ENCODE measurements around the gene ARSG.
"Not testable (repeated sequence)": the region's sequence is repeated elsewhere in the genome, so short reads cannot be mapped to it uniquely, and the experiment has no call there.

ARSG gene

GRCh38 chr17:68397108-68397536 is 105.8 kb downstream of the ARSG start:
- no peak for DNase-seq (ENCODE audit: low read depth)

- no peak for DNase-seq (ENCODE audit: low read depth)
Measured at GRCh38 chr17:68398691-68399637, 107.7 kb downstream of the ARSG start.

DNA sequence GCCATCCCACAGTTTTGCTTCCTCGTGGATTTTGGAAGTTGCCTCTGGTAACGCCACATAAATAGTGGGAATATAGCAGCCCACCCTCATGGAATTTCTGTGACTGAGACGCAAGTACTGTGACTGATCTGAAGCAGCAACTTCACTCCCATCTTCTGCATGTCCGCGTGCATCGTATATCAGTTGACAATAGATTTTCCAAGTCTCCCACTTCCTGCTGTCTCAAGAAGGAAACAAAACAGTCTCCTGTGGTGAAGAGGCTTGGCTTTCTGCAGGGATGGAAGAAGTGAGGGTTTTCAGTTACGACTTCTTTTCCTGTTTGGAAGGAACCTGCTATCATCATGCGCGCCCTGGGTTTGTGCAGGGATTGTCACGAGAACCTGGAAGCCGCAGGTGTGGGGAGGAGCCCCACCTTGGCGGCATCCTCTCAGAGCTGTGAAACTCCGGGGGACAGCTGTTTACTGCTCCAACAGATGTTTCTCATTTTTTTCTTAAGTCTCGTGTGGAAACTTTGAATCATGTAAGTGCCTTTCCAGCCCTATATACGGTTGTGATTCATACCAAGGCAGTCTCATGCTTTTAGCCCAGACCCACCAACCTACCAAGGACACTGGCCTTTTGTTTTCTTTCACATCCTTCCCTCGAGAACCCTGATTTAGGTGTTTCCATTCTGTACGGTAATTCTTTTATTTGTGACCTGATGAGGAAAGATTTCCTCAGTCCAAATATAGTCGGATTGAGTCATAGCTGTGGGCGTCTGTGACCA is 108.5 kb downstream of the ARSG start:
- DNase-seq (ENCODE audit: low read depth), result no peak

DNA sequence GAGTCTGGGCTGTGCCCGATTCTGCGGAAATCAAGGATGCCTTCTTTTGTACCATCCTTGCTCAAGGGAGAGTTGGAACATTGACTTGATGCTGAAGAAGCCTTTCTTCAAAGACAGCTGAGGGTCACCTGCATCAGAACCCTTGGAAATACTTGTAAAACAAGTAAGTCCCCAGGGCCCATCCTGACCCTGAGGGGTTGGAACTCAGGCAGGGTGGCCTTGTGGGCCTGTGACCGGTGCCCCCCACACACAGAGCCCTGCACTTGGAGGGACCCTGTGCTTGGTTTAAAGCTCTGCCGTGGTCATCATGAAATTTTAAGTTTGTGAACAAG is 109.1 kb downstream of the ARSG start:
- DNase-seq (ENCODE audit: low read depth), result no peak

- DNase-seq (ENCODE audit: low read depth), result no peak
Measured at GRCh38 chr17:68401288-68401687, 110.0 kb downstream of the ARSG start.

- DNase-seq (ENCODE audit: low read depth), result no peak
Measured at GRCh38 chr17:68403122-68403521, 111.8 kb downstream of the ARSG start.

DNA sequence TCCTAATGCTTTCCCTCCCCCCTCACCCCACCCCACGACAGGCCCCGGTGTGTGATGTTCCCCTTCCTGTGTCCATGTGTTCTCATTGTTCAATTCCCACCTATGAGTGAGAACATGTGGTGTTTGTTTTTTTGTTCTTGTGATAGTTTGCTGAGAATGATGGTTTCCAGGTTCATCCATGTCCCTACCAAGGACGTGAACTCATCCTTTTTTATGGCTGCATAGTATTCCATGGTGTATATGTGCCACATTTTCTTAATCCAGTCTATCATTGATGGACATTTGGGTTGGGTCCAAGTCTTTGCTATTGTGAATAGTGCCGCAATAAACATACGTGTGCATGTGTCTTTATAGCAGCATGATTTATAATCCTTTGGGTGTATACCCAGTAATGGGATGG is 112.5 kb downstream of the ARSG start:
- DNase-seq (ENCODE audit: low read depth), result not testable (repeated sequence)

GRCh38 chr17:68407656-68408055 is 116.4 kb downstream of the ARSG start:
- not testable (repeated sequence) for DNase-seq (ENCODE audit: low read depth)

DNA sequence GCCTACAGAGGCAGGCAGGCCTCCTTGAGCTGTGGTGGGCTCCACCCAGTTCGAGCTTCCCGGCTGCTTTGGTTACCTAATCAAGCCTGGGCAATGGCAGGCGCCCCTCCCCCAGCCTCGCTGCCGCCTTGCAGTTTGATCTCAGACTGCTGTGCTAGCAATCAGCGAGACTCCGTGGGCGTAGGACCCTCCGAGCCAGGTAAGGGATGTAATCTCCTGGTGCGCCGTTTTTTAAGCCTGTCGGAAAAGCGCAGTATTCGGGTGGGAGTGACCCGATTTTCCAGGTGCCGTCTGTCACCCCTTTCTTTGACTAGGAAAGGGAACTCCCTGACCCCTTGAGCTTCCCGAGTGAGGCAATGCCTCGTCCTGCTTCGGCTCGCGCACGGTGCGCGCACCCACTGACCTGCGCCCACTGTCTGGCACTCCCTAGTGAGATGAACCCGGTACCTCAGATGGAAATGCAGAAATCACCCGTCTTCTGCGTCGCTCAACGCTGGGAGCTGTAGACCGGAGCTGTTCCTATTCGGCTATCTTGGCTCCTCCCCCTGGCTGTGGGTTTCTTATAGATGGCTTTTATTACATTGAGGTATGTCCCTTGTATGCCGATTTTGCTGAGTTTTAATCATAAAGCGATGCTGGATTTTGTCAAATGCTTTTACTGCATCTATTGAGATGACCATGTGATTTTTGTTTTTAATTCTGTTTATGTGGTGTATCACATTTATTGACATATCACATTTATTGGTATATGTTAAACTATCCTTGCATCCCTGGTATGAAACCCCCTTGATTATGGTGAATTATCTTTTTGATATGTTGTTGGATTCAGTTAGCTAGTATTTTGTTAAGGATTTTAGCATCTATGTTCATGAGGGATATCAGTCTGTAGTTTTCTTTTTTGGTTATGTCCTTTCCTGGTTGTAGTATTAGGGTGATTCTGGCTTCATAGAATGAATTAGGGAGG is 122.6 kb downstream of the ARSG start:
- DNase-seq (ENCODE audit: low read depth), result peak; percentile 42

GRCh38 chr17:68414901-68415300 is 123.6 kb downstream of the ARSG start:
- not testable (repeated sequence) for DNase-seq (ENCODE audit: low read depth)

DNA sequence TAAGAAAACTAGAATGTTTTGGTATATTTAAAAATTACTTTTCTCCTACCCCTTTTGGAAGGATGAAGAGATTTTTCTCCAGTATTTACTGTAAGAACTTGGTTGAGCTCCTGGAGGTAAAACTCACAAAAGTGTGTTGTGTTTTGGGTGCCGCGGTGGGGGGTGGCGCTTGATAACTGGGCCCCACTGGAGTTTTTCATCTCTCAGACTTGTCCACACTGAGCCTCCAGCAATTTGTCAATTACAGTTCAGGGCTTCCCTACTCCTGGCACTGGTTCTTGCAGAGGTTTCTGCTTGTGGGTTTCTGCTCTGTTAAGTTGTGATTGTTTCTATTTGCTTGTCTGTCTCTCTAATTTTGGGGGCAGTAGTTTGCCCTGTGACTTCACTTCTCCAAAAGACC is 126.0 kb downstream of the ARSG start:
- DNase-seq (ENCODE audit: low read depth), result no peak

- DNase-seq (ENCODE audit: low read depth), result no peak
Measured at GRCh38 chr17:68418876-68419275, 127.6 kb downstream of the ARSG start.

GRCh38 chr17:68420065-68420464 is 128.8 kb downstream of the ARSG start:
- no peak for DNase-seq (ENCODE audit: low read depth)

DNA sequence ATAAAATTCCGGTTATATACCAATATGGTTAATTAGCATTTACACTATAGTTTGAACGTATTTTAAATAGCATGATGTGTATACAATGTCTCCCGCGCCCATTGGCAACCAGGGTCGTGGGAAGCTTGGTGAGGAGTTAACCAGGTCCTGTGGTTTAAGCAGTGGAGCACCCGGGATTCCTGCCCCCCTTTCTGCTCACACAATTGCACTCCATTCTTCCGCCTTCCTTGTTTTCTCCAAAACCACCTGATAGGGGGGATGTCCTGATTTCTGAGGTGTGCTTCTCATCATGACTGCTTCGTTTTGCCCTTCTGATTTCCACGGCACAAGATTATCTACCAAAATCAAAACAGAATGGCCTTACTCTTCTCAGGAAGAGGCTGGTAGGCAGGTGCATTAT is 130.2 kb downstream of the ARSG start:
- DNase-seq (ENCODE audit: low read depth), result no peak

DNA sequence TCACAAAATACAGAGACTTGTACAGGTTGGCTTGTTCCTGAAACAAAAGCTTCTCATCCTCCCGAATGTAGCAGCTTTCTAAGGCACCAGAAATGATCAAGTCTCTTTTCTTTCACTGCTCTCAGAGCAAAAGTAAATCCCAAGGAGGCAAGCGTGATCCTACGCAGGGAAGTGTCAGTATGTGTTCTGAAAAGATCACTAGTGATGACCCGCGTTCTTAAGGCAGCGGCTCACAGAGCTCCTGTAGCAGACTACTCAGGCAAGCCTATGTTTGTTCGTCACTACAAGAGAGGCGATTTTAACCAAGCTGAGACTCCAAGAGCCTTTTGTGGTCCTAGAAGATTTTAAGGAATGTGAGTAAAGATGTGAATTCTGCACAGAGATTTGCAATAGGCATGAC is 131.5 kb downstream of the ARSG start:
- DNase-seq (ENCODE audit: low read depth), result no peak

- no peak for DNase-seq (ENCODE audit: low read depth)
Measured at GRCh38 chr17:68423251-68423650, 132.0 kb downstream of the ARSG start.

- DNase-seq (ENCODE audit: low read depth), result no peak
Measured at GRCh38 chr17:68424203-68424602, 132.9 kb downstream of the ARSG start.

DNA sequence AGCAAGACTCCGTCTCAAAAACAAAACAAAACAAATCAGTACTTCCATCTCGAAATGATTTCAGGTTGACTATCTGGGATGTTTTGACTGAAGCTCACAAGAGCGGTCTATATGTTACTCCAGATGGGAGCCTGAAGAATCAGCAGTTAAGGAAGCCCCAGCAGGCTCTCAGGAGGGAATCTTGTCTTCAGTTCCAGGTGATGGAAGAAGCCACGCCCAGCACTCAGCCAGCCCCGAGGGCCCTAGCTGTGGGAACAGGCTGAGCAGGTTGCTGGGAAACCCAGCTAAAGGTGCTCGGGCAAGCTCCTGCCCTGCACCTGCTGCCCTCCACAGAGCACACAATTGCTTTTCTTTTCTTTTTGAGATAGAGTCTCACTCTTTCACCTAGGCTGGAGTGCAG is 133.6 kb downstream of the ARSG start:
- no peak for DNase-seq (ENCODE audit: low read depth)

DNA sequence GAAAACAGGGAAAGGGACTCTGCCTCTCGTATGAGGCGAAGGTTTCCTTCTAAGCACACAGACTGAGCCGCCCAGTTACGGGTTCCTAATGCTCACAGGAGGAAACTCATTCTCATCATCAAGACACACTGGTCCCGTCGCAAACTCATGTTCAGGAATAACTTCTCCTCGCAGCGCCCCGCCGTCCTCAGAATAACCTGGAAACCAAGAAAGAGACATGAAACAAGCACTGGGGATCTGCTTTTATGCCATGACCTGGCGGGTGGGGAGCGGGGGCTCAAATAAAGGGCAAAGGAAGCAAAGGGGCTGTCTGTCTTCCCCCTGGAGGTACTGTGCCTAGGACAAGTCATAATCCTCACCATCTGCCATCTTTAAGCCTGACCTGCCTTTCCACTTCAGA is 134.7 kb downstream of the ARSG start:
- DNase-seq (ENCODE audit: low read depth), result no peak

DNA sequence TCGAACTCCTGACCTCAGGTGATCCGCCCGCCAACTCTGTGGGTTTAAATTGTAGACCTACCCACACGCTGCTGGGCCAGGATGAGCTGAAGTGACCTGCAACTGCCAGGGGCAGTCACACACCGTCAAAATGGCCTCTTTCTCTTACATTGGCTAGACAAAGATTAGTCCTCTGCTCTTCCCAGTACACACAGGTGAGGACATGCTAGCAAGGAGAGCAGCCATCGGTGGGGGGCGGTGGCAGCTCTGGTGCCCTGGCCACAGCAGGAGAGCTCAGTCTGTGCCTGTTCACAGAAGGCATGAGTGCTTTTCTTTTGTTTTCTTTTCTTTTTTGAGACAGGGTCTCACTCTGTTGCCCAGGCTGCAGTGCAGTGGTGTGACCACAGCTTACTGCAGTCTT is 136.3 kb downstream of the ARSG start:
- DNase-seq (ENCODE audit: low read depth), result no peak

- no peak for DNase-seq (ENCODE audit: low read depth)
Measured at GRCh38 chr17:68428498-68429172, 137.3 kb downstream of the ARSG start.

Measured in T follicular helper cell (primary cell).